Mucosa of stomach (tissue), 1 donor: ENCODE data around the gene GEMIN7.

ENCODE experiments used
- H3K27me3 ChIP-seq: one replicate; pipeline ENCODE4 v1.7.0; 2013; ENCODE audit warnings: mild to moderate bottlenecking, low read length; ENCODE audit not compliant: control insufficient read depth, insufficient read depth
- H3K36me3 ChIP-seq: one replicate; pipeline ENCODE4 v1.7.0; 2013; ENCODE audit warnings: low read length; ENCODE audit not compliant: control insufficient read depth, insufficient read depth
- H3K4me1 ChIP-seq: one replicate; pipeline ENCODE4 v1.7.0; 2013; ENCODE audit warnings: mild to moderate bottlenecking, low read length; ENCODE audit not compliant: control insufficient read depth, insufficient read depth
- H3K4me3 ChIP-seq: one replicate; pipeline ENCODE4 v1.7.0; 2013; ENCODE audit warnings: low read length
- H3K9ac ChIP-seq: one replicate; pipeline ENCODE4 v1.7.0; 2013; ENCODE audit warnings: mild to moderate bottlenecking, low read length, moderate library complexity
- H3K9me3 ChIP-seq: one replicate; pipeline ENCODE4 v1.7.0; 2013; ENCODE audit warnings: mild to moderate bottlenecking, low read length, moderate library complexity; ENCODE audit not compliant: control insufficient read depth
- donor health status: Pancreatic carcinoma.

The GEMIN7 gene

GRCh38 chr19:45128806-45129205 is 49.7 kb downstream of the GEMIN7 start:
- Histone ChIP-seq H3K36me3 (no peaks in the 10 kb centered on the region), H3K9me3 (no peaks in the 10 kb centered on the region), H3K9ac (no peak overlapping the region), H3K4me1 (peaks cover 22% of the 10 kb centered on the region), H3K27me3 (no peaks in the 10 kb centered on the region), H3K4me3 (no peak overlapping the region)

DNA sequence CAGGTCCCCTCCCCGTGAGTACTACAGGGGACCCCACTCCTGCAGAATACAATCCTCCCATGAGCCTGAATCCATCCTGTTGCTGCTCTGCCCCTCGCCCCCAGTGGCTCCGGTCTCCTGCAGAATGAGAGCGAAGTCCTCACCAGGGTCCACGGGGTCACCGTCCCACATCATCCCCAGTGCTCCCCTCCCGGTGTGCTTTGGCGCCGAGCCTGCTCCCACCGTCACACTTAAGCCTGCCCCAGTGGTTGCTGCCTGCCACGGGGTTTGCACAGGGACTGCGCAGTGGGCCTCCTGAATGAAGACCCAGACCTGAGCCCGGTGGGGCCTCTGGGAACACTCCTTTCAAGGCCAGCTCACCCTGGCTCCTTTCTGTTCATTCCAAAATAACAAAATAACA is 51.2 kb downstream of the GEMIN7 start:
- H3K4me1 ChIP-seq, result peaks cover 17% of the 10 kb centered on the region
- H3K9me3 ChIP-seq, result no peaks in the 10 kb centered on the region
- no peaks in the 10 kb centered on the region for H3K27me3 ChIP-seq
- H3K4me3 ChIP-seq, result no peak overlapping the region
- H3K36me3 ChIP-seq, result no peaks in the 10 kb centered on the region
- H3K9ac ChIP-seq, result no peak overlapping the region

- no peaks in the 10 kb centered on the region for H3K27me3 ChIP-seq
- no peak overlapping the region for H3K4me3 ChIP-seq
- H3K9ac ChIP-seq, result no peak overlapping the region
- no peaks in the 10 kb centered on the region for H3K36me3 ChIP-seq
- H3K9me3 ChIP-seq, result no peaks in the 10 kb centered on the region
- H3K4me1 ChIP-seq, result peaks cover 10% of the 10 kb centered on the region
These were observed 52.0 kb downstream of the GEMIN7 start for GRCh38 chr19:45130888-45131615.

DNA sequence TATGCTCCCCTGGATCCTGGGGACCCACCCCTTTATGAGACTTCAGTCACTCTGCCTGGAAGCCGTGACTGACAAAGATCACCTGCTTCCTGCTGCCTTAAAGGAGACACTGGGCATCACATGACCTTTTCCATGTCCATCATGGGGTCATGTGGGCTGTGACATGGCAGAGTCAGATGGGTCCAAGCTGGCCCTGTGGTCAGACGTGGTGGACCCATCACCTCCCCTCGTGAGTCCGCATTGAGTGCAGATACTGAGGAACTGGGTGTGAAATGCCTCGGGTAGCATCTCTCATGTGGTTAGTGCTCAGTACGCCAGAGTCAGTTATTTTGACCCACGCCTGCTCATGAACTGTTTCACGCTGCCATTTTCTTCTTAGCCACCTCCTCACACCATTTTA is 54.6 kb downstream of the GEMIN7 start:
- no peaks in the 10 kb centered on the region for H3K9me3 ChIP-seq
- H3K27me3 ChIP-seq, result no peaks in the 10 kb centered on the region
- H3K4me3 ChIP-seq, result no peak overlapping the region
- H3K4me1 ChIP-seq, result peaks cover 12% of the 10 kb centered on the region
- H3K36me3 ChIP-seq, result no peaks in the 10 kb centered on the region
- no peak overlapping the region for H3K9ac ChIP-seq

- Histone ChIP-seq H3K4me3 (no peak overlapping the region), H3K9me3 (no peaks in the 10 kb centered on the region), H3K9ac (no peak overlapping the region), H3K4me1 (peaks cover 11% of the 10 kb centered on the region), H3K36me3 (no peaks in the 10 kb centered on the region), H3K27me3 (no peaks in the 10 kb centered on the region)
These were observed 56.3 kb downstream of the GEMIN7 start for GRCh38 chr19:45135176-45135885.

DNA sequence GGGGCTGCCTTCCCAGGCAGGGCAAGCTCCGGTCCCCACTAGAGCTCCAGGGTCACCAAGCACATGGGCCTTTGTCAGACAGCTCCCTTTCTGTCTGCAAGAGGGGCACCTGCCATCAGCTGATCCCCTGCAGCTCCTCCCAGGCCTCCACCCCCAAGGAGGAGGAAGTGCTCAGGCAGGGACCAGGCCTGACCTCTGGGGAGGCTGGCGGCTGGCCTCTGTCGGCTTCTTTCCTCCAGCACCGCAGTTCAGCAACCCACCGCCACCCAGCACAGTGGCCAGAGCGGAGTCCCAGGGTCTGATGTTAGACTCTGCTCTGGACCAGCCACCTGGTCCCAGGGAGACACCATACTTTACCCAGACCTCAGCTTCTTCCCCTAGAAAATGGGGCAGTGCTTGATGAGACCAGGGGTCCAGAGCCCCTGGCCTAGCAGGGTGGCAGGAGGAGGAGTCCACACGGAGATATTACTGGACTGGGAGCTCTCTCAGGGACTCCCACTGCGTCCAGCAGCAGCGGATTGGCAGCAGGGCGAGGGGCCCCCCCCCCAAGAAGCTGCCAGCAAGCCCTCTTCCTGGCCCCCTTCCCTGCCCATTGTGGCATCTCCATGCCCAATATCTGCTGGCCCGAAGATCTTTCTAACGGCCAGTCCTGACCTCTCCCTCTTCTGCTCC is 57.6 kb downstream of the GEMIN7 start:
- no peak overlapping the region for H3K4me3 ChIP-seq
- no peak overlapping the region for H3K9ac ChIP-seq
- H3K27me3 ChIP-seq, result no peaks in the 10 kb centered on the region
- H3K4me1 ChIP-seq, result peaks cover 5% of the 10 kb centered on the region
- peaks cover 4% of the 10 kb centered on the region for H3K36me3 ChIP-seq
- H3K9me3 ChIP-seq, result no peaks in the 10 kb centered on the region

- H3K9me3 ChIP-seq, result no peaks in the 10 kb centered on the region
- peaks cover 6% of the 10 kb centered on the region for H3K36me3 ChIP-seq
- no peak overlapping the region for H3K4me3 ChIP-seq
- H3K4me1 ChIP-seq, result peaks cover 5% of the 10 kb centered on the region
- no peaks in the 10 kb centered on the region for H3K27me3 ChIP-seq
- no peak overlapping the region for H3K9ac ChIP-seq
These were observed 58.2 kb downstream of the GEMIN7 start for GRCh38 chr19:45137179-45137761.

DNA sequence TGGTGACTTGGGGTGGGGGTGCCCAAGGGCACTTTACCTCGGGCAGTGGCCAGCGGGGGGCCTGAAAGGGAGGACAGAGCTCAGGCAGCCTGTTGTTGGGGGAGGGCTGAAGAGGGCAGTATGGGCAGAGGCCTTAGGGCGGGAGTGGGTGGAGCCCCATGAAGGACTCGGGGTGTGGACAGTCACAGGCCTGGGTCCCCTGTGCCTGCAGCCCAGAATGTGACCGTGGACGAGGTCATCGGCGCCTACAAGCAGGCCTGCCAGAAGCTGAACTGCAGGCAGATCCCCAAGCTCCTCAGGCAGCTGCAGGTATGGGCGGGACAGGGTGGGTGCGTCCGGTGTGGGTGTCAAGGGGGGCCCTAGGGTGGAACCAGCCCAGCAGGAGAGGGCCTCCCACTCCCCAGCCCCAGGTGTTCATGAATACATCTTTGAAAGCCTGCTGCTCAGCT is 59.3 kb downstream of the GEMIN7 start:
- Histone ChIP-seq H3K36me3 (peaks cover 13% of the 10 kb centered on the region), H3K4me1 (peaks cover 5% of the 10 kb centered on the region), H3K27me3 (no peaks in the 10 kb centered on the region), H3K4me3 (no peak overlapping the region), H3K9ac (no peak overlapping the region), H3K9me3 (no peaks in the 10 kb centered on the region)

- Histone ChIP-seq H3K9me3 (no peaks in the 10 kb centered on the region), H3K4me3 (no peak overlapping the region), H3K4me1 (peaks cover 5% of the 10 kb centered on the region), H3K9ac (no peak overlapping the region), H3K27me3 (no peaks in the 10 kb centered on the region), H3K36me3 (peaks cover 13% of the 10 kb centered on the region)
These were observed 60.5 kb downstream of the GEMIN7 start for GRCh38 chr19:45139286-45140143.

DNA sequence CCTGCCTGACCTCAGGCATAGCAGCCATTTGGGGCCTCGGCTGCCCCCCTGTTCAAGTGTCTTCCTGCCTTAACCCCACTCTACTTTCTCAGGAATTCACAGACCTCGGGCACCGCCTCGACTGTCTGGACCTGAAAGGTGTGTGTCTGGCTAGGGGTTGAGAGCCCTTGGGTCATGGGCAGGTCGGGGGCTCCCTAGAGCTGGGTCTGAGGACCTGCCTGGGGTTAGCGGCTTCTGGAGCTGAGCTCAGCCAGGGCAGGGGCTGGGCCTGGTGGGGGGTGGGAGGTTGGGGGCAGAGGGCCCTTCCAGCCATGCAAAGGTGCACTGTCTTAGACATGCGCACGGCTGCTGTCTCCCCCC is 61.1 kb downstream of the GEMIN7 start:
- Histone ChIP-seq H3K4me1 (peaks cover 5% of the 10 kb centered on the region), H3K4me3 (no peak overlapping the region), H3K9ac (no peak overlapping the region), H3K27me3 (no peaks in the 10 kb centered on the region), H3K36me3 (peaks cover 13% of the 10 kb centered on the region), H3K9me3 (no peaks in the 10 kb centered on the region)

DNA sequence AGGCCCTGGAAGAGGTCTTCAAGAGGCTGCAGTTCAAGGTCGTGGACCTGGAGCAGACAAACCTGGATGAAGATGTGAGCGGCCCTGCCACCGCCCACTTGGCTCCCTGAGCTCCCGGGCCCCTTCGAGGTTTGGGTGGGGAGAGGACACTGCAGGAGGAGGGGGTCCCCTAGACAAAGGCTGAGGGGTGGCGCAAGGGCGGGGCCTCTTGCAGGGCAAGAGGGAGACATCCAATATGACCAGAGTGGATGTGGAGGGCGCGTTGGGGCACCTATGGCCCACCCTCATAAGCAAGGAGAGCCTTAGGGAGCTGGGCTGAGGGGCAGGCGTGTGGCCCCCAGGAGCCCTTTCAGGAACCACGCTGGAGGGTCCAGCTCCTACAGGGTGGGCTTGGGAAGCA is 61.5 kb downstream of the GEMIN7 start:
- H3K9ac ChIP-seq, result no peak overlapping the region
- H3K4me1 ChIP-seq, result peaks cover 5% of the 10 kb centered on the region
- H3K27me3 ChIP-seq, result no peaks in the 10 kb centered on the region
- no peak overlapping the region for H3K4me3 ChIP-seq
- peaks cover 13% of the 10 kb centered on the region for H3K36me3 ChIP-seq
- H3K9me3 ChIP-seq, result no peaks in the 10 kb centered on the region
